ENCODE data around the gene COL23A1. TPM values are rescaled to one million over a fixed set of nuclear protein-coding genes. Genes with fewer than 3 reads are reported as not detected.
A peak's percentile ranks its signal among the peaks of the same experiment; 100 is the strongest.

The COL23A1 gene
- total and polyA plus RNA-seq, 2 donors (not counting 1 experiment from before 2014, with no cell fraction given) = not detected

DNA sequence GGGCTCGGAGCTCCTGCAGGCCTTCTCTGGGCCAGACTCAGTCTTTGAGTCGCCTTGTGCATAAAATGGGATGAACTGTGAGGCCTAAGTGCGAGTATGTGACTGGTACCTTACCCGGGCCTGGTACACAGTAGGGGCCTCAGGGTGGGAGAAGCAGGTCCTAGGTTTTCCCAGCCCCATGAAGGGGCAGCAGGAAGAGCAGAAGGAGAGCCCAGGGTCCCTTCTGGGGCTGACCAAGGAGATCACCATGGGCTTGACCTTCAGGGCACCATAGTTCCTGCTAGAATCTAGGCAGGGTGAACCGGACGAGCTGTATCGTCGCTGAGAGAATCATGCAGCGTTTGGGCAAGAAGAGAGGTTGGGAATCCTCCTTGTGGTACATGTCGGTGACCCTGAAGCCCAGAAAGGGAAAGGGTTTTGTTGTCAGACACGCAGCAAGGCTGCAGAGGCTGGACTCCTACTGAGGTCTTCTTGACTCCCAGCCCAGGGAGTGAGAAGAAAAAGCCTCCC is 357.2 kb downstream of the COL23A1 start:
- Histone ChIP-seq H4K20me1 (ENCODE audit: control insufficient read depth, extremely low read depth, insufficient read depth, low read length) (no peaks in the 10 kb centered on the region), H2AFZ (ENCODE audit: low read length) (peak overlapping the region; percentile 46), H3K27ac (ENCODE audit: insufficient read depth, low read length) (peak overlapping the region; percentile 77), H3K4me2 (ENCODE audit: extremely low read depth, insufficient read depth, low read length) (peak overlapping the region; percentile 74), H3K36me3 (ENCODE audit: control insufficient read depth, insufficient read depth, low read length) (peaks cover 13% of the 10 kb centered on the region), H3K4me1 (ENCODE audit: control insufficient read depth, extremely low read depth, insufficient read depth, low read length) (peaks cover 6% of the 10 kb centered on the region), H3K27me3 (ENCODE audit: control insufficient read depth, insufficient read depth, low read length) (no peaks in the 10 kb centered on the region), H3K4me3 (replicated peaks in 1 of 4; ENCODE audit: control extremely low read depth in 1 of 4, insufficient read depth in 1 of 4, low read depth in 3 of 4, low read length in 4 of 4) (peak overlapping the region; percentile 24 to 87 (median 66)), H3K9me3 (ENCODE audit: control insufficient read depth, insufficient read depth, low read depth, low read length) (no peaks in the 10 kb centered on the region), H3K79me2 (ENCODE audit: control insufficient read depth, insufficient read depth, low read length) (peaks cover 18% of the 10 kb centered on the region), H3K9ac (ENCODE audit: insufficient read depth, low read length) (peak overlapping the region; percentile 81)
- DNase-seq (ENCODE audit: low read depth in 2 of 2) = no peak
- TF ChIP-seq, protein P1, sequence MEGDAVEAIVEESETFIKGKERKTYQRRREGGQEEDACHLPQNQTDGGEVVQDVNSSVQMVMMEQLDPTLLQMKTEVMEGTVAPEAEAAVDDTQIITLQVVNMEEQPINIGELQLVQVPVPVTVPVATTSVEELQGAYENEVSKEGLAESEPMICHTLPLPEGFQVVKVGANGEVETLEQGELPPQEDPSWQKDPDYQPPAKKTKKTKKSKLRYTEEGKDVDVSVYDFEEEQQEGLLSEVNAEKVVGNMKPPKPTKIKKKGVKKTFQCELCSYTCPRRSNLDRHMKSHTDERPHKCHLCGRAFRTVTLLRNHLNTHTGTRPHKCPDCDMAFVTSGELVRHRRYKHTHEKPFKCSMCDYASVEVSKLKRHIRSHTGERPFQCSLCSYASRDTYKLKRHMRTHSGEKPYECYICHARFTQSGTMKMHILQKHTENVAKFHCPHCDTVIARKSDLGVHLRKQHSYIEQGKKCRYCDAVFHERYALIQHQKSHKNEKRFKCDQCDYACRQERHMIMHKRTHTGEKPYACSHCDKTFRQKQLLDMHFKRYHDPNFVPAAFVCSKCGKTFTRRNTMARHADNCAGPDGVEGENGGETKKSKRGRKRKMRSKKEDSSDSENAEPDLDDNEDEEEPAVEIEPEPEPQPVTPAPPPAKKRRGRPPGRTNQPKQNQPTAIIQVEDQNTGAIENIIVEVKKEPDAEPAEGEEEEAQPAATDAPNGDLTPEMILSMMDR (conservative IDR thresholded peaks at IDR 0.05 in 1 of 2, IDR thresholded peaks at IDR 0.05 in 1 of 2; ENCODE audit: low read depth in 1 of 2, low read length in 2 of 2) = no peak
- no peak for TF ChIP-seq EZH2 (IDR thresholded peaks at IDR 0.05; ENCODE audit: low read length, missing control alignments)

DNA sequence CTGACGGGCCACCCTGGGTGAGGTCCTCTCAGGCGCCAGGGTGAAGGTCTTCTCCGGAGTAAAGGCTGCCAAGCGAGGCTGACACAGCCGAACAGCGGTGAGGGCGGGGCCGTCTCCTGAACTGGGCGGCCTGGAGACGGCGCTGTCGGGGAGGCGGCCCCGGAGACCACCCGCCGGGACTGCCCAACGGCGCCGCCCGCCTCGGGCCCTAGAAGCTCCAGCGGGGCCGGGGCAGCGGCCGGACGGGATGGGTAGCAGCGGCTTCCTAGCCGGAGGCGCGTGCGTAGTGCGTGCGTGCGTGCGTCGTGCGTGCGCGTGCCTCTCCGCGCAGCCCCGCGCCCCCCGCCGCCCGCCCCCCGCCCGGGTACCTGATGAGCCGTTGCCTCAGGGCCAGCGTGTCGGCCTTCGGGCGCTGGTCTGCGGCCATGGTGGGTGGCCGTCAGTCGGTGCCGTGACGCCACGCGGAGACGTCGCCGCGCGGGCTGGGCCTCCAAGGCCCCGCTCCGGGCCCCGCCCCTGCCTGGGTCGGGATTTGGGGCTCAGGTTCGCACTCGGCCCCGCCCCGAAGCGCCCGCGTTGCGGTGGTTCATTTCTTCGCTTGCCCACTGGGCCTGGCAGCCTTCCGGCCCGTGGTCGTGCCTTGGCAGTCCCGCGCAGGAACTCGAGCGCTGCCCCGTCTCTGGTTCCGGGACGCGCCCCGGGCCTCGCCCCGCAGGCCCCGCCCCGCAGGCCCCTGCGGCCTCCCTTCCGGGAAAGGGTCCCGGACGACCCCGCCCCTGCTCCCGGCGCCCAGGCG is 357.9 kb downstream of the COL23A1 start, which contains the start of gene PHYKPL:
TSS of gene PHYKPL (minus strand) at position 679 of the 796 bp plus-strand sequence. CDS start at position 427, 252 bp downstream.
- H3K27me3 ChIP-seq (ENCODE audit: control insufficient read depth, insufficient read depth, low read length) = no peaks in the 10 kb centered on the region
- peaks cover 18% of the 10 kb centered on the region for H3K36me3 ChIP-seq (ENCODE audit: control insufficient read depth, insufficient read depth, low read length)

DNA sequence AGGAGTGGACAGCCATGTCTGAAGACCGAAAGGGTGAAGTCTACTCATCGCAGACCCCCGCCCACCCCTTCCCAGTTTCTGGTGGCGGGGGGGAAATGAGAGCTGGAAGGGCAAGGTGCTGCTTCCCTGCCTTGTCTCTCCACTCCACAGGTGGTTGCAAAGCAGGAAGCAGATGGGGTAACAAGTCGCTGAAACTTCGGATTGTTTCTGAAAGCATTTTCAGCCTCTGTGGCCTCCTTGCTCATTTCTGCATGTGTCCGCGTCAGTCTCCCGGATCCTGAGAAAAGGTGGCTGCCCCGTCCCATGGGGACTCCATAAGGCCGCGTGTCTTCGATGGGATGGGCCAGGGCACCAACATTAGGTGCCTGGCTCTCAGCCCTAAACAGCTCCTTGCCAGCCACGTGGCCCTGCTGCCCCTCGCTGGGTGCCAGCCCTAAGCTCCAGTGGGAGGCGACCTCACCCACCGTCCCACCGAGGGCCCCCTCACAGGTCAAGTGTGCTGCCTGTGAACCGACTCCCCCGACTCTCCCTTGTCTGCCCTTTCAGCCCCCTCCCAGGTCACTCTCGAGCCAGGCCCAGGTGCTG is 358.6 kb downstream of the COL23A1 start:
- Histone ChIP-seq H3K9ac (ENCODE audit: insufficient read depth, low read length) (peak overlapping the region; percentile 81), H4K20me1 (ENCODE audit: control insufficient read depth, extremely low read depth, insufficient read depth, low read length) (no peaks in the 10 kb centered on the region), H3K9me3 (ENCODE audit: control insufficient read depth, insufficient read depth, low read depth, low read length) (no peaks in the 10 kb centered on the region), H3K4me1 (ENCODE audit: control insufficient read depth, extremely low read depth, insufficient read depth, low read length) (peaks cover 6% of the 10 kb centered on the region), H2AFZ (ENCODE audit: low read length) (peak overlapping the region; percentile 1), H3K27ac (ENCODE audit: insufficient read depth, low read length) (peak overlapping the region; percentile 77), H3K79me2 (ENCODE audit: control insufficient read depth, insufficient read depth, low read length) (peaks cover 18% of the 10 kb centered on the region), H3K36me3 (ENCODE audit: control insufficient read depth, insufficient read depth, low read length) (peaks cover 19% of the 10 kb centered on the region), H3K4me3 (replicated peaks in 1 of 4; ENCODE audit: control extremely low read depth in 1 of 4, insufficient read depth in 1 of 4, low read depth in 3 of 4, low read length in 4 of 4) (peak overlapping the region; percentile 61 to 87 (median 70)), H3K4me2 (ENCODE audit: extremely low read depth, insufficient read depth, low read length) (peak overlapping the region; percentile 97), H3K27me3 (ENCODE audit: control insufficient read depth, insufficient read depth, low read length) (no peaks in the 10 kb centered on the region)
- TF ChIP-seq, protein P1 (conservative IDR thresholded peaks at IDR 0.05 in 1 of 2, IDR thresholded peaks at IDR 0.05 in 1 of 2; ENCODE audit: low read depth in 1 of 2, low read length in 2 of 2) = no peak
- TF ChIP-seq EZH2 (IDR thresholded peaks at IDR 0.05; ENCODE audit: low read length, missing control alignments) = no peak
- DNase-seq (ENCODE audit: low read depth in 2 of 2) = no peak

More for the DNA sequence above, 357.9 kb downstream of the COL23A1 start, which contains the start of gene PHYKPL:
- peak; percentile 65 to 70 for DNase-seq (ENCODE audit: low read depth in 2 of 2)
- H3K79me2 ChIP-seq (ENCODE audit: control insufficient read depth, insufficient read depth, low read length) = peaks cover 18% of the 10 kb centered on the region
- no peak for TF ChIP-seq EZH2 (IDR thresholded peaks at IDR 0.05; ENCODE audit: low read length, missing control alignments)
- H3K4me2 ChIP-seq (ENCODE audit: extremely low read depth, insufficient read depth, low read length) = peak within 1 kb of the TSS; percentile 97
- peak within 1 kb of the TSS; percentile 61 to 87 (median 70) for H3K4me3 ChIP-seq (replicated peaks in 1 of 4; ENCODE audit: control extremely low read depth in 1 of 4, insufficient read depth in 1 of 4, low read depth in 3 of 4, low read length in 4 of 4)
- no peaks in the 10 kb centered on the region for H4K20me1 ChIP-seq (ENCODE audit: control insufficient read depth, extremely low read depth, insufficient read depth, low read length)
- peak within 1 kb of the TSS; percentile 77 for H3K27ac ChIP-seq (ENCODE audit: insufficient read depth, low read length)
- H2AFZ ChIP-seq (ENCODE audit: low read length) = peak within 1 kb of the TSS; percentile 46
- H3K9me3 ChIP-seq (ENCODE audit: control insufficient read depth, insufficient read depth, low read depth, low read length) = no peaks in the 10 kb centered on the region
- peak within 1 kb of the TSS; percentile 81 for H3K9ac ChIP-seq (ENCODE audit: insufficient read depth, low read length)
- H3K4me1 ChIP-seq (ENCODE audit: control insufficient read depth, extremely low read depth, insufficient read depth, low read length) = peaks cover 6% of the 10 kb centered on the region

Measured in fibroblast of lung (primary cell).